ENCODE measurements around the gene CADPS. TPM values are rescaled to one million over a fixed set of nuclear protein-coding genes. Genes with fewer than 3 reads are reported as not detected.

The CADPS gene
- polyA plus RNA-seq, 1 donor from 2014 or later = 118 TPM

DNA sequence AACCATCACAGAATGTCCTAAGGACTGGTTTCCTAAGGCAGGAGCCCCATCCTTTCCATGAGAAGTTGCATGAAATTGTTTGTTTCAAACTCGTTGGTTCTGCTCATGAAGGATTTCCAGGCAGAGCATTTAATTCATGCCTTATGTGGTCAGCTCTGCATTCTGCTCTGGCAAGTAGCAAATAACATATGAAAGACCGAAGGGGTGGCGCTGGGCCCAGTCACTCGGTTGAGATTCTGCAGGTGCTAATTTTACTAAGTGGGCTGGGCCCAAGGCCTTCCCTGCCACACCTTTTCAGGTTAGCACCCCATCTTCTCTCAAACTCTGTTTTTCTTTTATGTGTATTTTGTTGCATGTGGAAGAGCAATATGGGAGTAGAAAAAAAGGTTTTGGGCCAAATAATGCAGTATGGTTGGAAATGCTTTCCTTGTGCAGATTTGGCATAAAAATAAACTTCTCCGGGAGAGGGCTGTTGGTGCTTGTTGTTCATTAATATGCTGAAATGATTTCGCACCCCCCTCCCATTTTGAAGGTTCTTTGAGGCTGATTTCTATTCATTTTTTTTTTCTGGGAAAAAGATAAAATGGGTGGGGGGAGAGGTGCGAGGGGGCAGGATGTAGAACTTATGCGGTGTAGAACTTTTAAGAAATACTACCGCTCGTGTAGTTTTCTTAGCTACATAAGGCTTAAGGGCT, 318.9 kb downstream of the CADPS start:
- H3K27ac ChIP-seq (ENCODE audit: low read length) = no peak overlapping the region
- H3K27me3 ChIP-seq (ENCODE audit: insufficient read depth, low read depth, low read length) = no peaks in the 10 kb centered on the region
- no peaks in the 10 kb centered on the region for H3F3A ChIP-seq (ENCODE audit: insufficient read depth, low read length, poor library complexity, severe bottlenecking)
- no peaks in the 10 kb centered on the region for H4K20me1 ChIP-seq (ENCODE audit: insufficient read depth)
- H3K4me3 ChIP-seq (ENCODE audit: low read length) = no peak overlapping the region
- no peaks in the 10 kb centered on the region for H3K79me2 ChIP-seq (replicated peaks; ENCODE audit: insufficient read depth, low read length)
- H2AFZ ChIP-seq (ENCODE audit: low read depth, low read length) = no peak overlapping the region
- no peak overlapping the region for H3K4me2 ChIP-seq (ENCODE audit: low read length)
- no peaks in the 10 kb centered on the region for H3K9me2 ChIP-seq (ENCODE audit: insufficient read depth, low read length)
- TF ChIP-seq EZH2 (IDR thresholded peaks at IDR 0.05; ENCODE audit: borderline replicate concordance, insufficient read depth, low read length, poor library complexity, severe bottlenecking) (no peak), RAD21 (conservative IDR thresholded peaks at IDR 0.05) (no peak), SMC3 (conservative IDR thresholded peaks at IDR 0.05; ENCODE audit: poor library complexity) (no peak), TAF1 (IDR thresholded peaks at IDR 0.05; ENCODE audit: low read depth) (no peak), EP300 (conservative IDR thresholded peaks at IDR 0.05; ENCODE audit: poor library complexity, severe bottlenecking) (no peak)
- H3K9me3 ChIP-seq (ENCODE audit: low read length) = no peaks in the 10 kb centered on the region
- no peak overlapping the region for H3K9ac ChIP-seq (ENCODE audit: low read length)
- no peaks in the 10 kb centered on the region for H3K36me3 ChIP-seq (ENCODE audit: insufficient read depth, low read length)

DNA sequence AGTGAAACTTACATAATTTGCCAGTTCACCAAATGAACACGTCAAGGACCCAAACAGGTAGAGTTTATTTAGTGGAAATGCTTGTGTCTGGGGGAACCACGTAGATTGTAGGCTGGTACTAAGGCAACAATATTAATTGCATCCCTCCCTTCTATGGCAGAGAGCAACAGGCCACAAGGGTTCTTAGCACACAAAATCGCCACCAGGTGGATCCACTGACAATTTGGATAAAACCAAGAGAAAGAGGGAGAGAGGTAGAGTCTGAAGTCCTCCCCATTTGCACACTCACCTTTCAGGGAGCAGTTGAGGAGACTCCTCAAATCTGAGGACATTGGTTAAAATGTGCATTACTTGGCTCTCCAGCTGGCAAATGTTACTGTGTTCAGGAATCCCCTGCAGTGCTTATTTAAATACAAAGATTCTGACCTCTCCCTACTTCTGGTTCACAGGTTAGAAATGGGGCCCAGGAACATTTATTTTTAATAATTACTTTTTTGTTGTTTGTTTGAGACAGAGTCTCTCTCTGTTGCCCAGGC, 320.9 kb downstream of the CADPS start:
- Histone ChIP-seq H2AFZ (ENCODE audit: low read depth, low read length) (no peak overlapping the region), H3K27ac (ENCODE audit: low read length) (no peak overlapping the region), H4K20me1 (ENCODE audit: insufficient read depth) (no peaks in the 10 kb centered on the region), H3K9me3 (ENCODE audit: low read length) (no peaks in the 10 kb centered on the region), H3K4me2 (ENCODE audit: low read length) (no peak overlapping the region), H3K9me2 (ENCODE audit: insufficient read depth, low read length) (no peaks in the 10 kb centered on the region), H3K36me3 (ENCODE audit: insufficient read depth, low read length) (no peaks in the 10 kb centered on the region), H3K4me3 (ENCODE audit: low read length) (no peak overlapping the region), H3F3A (ENCODE audit: insufficient read depth, low read length, poor library complexity, severe bottlenecking) (no peaks in the 10 kb centered on the region), H3K9ac (ENCODE audit: low read length) (no peak overlapping the region), H3K27me3 (ENCODE audit: insufficient read depth, low read depth, low read length) (no peaks in the 10 kb centered on the region), H3K79me2 (replicated peaks; ENCODE audit: insufficient read depth, low read length) (no peaks in the 10 kb centered on the region)
- TF ChIP-seq, protein P1, sequence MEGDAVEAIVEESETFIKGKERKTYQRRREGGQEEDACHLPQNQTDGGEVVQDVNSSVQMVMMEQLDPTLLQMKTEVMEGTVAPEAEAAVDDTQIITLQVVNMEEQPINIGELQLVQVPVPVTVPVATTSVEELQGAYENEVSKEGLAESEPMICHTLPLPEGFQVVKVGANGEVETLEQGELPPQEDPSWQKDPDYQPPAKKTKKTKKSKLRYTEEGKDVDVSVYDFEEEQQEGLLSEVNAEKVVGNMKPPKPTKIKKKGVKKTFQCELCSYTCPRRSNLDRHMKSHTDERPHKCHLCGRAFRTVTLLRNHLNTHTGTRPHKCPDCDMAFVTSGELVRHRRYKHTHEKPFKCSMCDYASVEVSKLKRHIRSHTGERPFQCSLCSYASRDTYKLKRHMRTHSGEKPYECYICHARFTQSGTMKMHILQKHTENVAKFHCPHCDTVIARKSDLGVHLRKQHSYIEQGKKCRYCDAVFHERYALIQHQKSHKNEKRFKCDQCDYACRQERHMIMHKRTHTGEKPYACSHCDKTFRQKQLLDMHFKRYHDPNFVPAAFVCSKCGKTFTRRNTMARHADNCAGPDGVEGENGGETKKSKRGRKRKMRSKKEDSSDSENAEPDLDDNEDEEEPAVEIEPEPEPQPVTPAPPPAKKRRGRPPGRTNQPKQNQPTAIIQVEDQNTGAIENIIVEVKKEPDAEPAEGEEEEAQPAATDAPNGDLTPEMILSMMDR (IDR thresholded peaks at IDR 0.05; ENCODE audit: poor library complexity, severe bottlenecking) = no peak
- no peak for TF ChIP-seq TAF1 (IDR thresholded peaks at IDR 0.05; ENCODE audit: low read depth)
- no peak for TF ChIP-seq RAD21 (conservative IDR thresholded peaks at IDR 0.05)
- no peak for TF ChIP-seq POLR2AphosphoS5 (IDR thresholded peaks at IDR 0.05)
- no peak for TF ChIP-seq EZH2 (IDR thresholded peaks at IDR 0.05; ENCODE audit: borderline replicate concordance, insufficient read depth, low read length, poor library complexity, severe bottlenecking)
- TF ChIP-seq, protein P2, sequence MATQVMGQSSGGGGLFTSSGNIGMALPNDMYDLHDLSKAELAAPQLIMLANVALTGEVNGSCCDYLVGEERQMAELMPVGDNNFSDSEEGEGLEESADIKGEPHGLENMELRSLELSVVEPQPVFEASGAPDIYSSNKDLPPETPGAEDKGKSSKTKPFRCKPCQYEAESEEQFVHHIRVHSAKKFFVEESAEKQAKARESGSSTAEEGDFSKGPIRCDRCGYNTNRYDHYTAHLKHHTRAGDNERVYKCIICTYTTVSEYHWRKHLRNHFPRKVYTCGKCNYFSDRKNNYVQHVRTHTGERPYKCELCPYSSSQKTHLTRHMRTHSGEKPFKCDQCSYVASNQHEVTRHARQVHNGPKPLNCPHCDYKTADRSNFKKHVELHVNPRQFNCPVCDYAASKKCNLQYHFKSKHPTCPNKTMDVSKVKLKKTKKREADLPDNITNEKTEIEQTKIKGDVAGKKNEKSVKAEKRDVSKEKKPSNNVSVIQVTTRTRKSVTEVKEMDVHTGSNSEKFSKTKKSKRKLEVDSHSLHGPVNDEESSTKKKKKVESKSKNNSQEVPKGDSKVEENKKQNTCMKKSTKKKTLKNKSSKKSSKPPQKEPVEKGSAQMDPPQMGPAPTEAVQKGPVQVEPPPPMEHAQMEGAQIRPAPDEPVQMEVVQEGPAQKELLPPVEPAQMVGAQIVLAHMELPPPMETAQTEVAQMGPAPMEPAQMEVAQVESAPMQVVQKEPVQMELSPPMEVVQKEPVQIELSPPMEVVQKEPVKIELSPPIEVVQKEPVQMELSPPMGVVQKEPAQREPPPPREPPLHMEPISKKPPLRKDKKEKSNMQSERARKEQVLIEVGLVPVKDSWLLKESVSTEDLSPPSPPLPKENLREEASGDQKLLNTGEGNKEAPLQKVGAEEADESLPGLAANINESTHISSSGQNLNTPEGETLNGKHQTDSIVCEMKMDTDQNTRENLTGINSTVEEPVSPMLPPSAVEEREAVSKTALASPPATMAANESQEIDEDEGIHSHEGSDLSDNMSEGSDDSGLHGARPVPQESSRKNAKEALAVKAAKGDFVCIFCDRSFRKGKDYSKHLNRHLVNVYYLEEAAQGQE (IDR thresholded peaks at IDR 0.05; ENCODE audit: borderline replicate concordance) = no peak
- TF ChIP-seq SMC3 (conservative IDR thresholded peaks at IDR 0.05; ENCODE audit: poor library complexity) = no peak
- TF ChIP-seq MXI1 (conservative IDR thresholded peaks at IDR 0.05; ENCODE audit: poor library complexity, severe bottlenecking) = no peak
- no peak for TF ChIP-seq EP300 (conservative IDR thresholded peaks at IDR 0.05; ENCODE audit: poor library complexity, severe bottlenecking)

All from neural cell (in vitro differentiated cells).